ENCODE data around the gene RPP38. TPM values are rescaled to one million over a fixed set of nuclear protein-coding genes. Genes with fewer than 3 reads are reported as not detected.

RPP38 gene
- total and polyA plus RNA-seq, 2 of the 13 experiments (the other 11 are each of a cell fraction or from before 2014, with no cell fraction given): 11.7 to 16.4 TPM

- no peak for TF ChIP-seq AFF4 (CRISPR knock-in tag; IDR thresholded peaks at IDR 0.05)
- no peak for TF ChIP-seq ZNF639 (CRISPR knock-in tag; conservative IDR thresholded peaks at IDR 0.05)
- no peak for TF ChIP-seq FOXA3 (CRISPR knock-in tag; IDR thresholded peaks at IDR 0.05)
- no peak; the same call in 1 of the 2 replicates for TF ChIP-seq GMEB1 (CRISPR knock-in tag; IDR thresholded peaks at IDR 0.05; ENCODE audit: borderline replicate concordance)
- TF ChIP-seq SMARCE1 (IDR thresholded peaks at IDR 0.05; ENCODE audit: borderline replicate concordance): no peak
- TF ChIP-seq NFYB (CRISPR knock-in tag; IDR thresholded peaks at IDR 0.05): peak; percentile 93
- no peak for TF ChIP-seq RXRB (CRISPR knock-in tag; IDR thresholded peaks at IDR 0.05; ENCODE audit: borderline replicate concordance)
- peak; percentile 73; the same call in 1 of the 2 replicates for TF ChIP-seq FOXK1 (CRISPR knock-in tag; IDR thresholded peaks at IDR 0.05; ENCODE audit: borderline replicate concordance, low read depth)
- no peak for TF ChIP-seq KMT2B (CRISPR knock-in tag; IDR thresholded peaks at IDR 0.05)
- TF ChIP-seq ZFP62 (CRISPR knock-in tag; IDR thresholded peaks at IDR 0.05): no peak
- no peak for TF ChIP-seq ZKSCAN5 (CRISPR knock-in tag; IDR thresholded peaks at IDR 0.05)
- no peak for TF ChIP-seq ZNF275 (CRISPR knock-in tag; IDR thresholded peaks at IDR 0.05; ENCODE audit: borderline replicate concordance)
- TF ChIP-seq ZNF225 (CRISPR knock-in tag; IDR thresholded peaks at IDR 0.05): no peak
- no peak for TF ChIP-seq RARA (CRISPR knock-in tag; IDR thresholded peaks at IDR 0.05)
- TF ChIP-seq CENPBD1 (CRISPR knock-in tag; IDR thresholded peaks at IDR 0.05; ENCODE audit: borderline replicate concordance, low read depth): no peak
- no peak for TF ChIP-seq PLRG1 (conservative IDR thresholded peaks at IDR 0.05)
- TF ChIP-seq MATR3 (CRISPR knock-in tag; IDR thresholded peaks at IDR 0.05): no peak
- TF ChIP-seq ZNF260 (CRISPR knock-in tag; IDR thresholded peaks at IDR 0.05; ENCODE audit: borderline replicate concordance, low read depth): no peak
- TF ChIP-seq ZNF3 (CRISPR knock-in tag; IDR thresholded peaks at IDR 0.05): no peak
Observed at GRCh38 chr10:15088428-15089261, 8.5 kb upstream of the RPP38 start, which contains the start of gene ACBD7 (continued).
